HG03521 (cell line): ENCODE measurements around the gene TMEM59L.

Experiments
- ATAC-seq: cut with Tn5 transposase; IDR thresholded peaks from one replicate; pipeline ENCODE4 v1.9.1; 2021; ENCODE audit warnings: mild to moderate bottlenecking, moderate library complexity; ENCODE audit not compliant: unreplicated experiment

The TMEM59L gene

GRCh38 chr19:18656337-18657086 lies 43.8 kb downstream of the TMEM59L start:
- ATAC-seq: no peak

DNA sequence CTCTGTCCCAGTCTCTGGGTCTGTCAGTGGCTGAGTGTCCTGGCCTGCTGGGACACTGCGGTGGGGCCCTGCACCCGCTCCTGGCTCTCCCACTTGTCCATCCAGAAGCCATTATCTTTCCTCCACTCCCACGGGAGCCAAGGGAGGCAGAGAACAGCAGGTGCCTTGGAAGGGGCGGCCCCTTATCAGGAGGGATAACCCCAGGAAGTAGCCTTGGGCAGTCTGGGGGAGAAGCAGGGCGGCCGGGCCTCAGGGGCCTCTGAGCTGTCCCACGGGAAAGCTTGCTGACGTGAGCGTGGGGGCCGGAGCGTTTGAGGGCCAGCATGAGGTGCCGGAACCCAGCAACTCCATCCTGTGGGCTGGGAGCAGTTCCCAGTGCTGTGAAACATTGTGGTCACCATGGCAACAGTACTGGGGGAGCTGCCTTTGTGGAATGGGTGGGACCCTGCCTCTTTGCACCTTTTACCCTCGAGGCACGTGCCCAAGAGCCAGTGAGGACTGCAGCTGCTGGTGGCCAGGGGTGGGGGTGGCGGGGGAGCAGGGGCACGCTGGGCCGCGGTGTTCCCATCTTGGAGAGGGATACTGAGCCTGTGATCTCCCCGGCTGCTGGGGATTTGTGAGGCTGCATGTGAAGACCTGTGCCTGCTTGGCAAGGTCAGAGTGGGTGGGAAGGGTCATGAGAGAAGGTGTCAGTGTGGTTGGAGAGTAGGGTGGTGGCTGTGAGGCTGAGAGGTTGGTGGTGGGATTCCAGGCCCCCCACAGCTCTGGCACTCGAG lies 45.1 kb downstream of the TMEM59L start:
- no peak for ATAC-seq

DNA sequence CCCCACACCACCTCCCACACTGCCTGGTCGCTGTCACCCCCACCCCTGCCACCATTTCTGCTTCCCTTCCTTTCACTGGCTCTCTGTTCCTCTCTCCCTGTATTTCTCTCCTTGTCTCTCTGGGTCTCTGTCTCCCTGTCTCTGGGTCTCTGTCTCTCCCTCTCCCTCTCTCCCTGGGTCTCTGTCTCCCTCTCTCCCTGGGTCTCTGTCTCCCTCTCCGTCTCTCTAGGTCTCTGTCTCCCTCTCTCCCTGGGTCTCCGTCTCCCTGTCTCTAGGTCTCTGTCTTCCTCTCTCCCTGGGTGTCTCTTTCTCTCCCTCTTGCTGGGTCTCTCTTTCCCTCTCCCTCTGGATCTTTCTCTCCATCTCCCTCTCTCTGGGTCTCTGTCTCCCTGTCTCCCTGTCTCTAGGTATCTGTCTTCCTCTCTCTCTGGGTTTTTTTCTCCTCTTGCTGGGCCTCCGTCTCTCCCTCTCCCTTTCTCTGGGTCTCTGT lies 45.7 kb downstream of the TMEM59L start:
- no peak for ATAC-seq

DNA sequence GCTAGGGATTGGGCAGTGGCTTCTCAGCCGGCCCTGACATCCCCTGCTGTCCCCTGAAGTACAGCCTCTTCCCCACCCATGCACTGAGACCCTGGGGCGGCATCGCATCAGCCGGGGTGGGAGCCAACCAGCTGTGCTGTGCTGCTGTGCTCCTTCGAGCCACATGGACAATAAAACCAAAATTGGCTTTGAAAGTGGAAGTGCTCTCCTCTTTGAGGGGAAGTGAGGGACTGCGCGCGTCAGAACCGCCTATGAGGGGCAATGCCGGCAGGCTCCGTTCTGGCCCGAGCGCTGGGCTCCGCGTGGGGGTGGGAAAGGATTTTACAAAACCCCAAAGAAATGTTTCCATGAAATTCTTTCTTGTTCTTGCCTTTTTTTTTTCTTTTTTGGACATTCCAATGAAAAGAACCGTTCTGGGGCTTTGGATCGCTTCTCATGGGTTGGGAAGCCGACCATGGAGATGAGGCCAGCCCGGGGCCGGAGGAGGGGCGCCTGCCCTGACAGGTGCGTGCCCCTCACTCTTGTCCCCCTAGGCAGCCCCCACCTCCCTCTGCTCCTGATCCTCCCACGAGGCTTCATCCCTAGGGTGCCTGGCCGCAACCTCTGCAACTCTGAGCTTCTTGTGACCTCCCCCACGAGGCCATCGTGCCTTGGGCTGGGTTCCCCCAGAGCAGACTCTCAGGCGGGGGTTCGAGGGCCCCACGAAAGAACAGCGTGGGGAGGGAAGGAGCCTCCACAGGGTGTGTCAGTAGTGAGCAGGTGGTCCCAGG lies 46.8 kb downstream of the TMEM59L start:
- ATAC-seq: no peak

- no peak for ATAC-seq
These were observed 47.6 kb downstream of the TMEM59L start for GRCh38 chr19:18660051-18660910.

DNA sequence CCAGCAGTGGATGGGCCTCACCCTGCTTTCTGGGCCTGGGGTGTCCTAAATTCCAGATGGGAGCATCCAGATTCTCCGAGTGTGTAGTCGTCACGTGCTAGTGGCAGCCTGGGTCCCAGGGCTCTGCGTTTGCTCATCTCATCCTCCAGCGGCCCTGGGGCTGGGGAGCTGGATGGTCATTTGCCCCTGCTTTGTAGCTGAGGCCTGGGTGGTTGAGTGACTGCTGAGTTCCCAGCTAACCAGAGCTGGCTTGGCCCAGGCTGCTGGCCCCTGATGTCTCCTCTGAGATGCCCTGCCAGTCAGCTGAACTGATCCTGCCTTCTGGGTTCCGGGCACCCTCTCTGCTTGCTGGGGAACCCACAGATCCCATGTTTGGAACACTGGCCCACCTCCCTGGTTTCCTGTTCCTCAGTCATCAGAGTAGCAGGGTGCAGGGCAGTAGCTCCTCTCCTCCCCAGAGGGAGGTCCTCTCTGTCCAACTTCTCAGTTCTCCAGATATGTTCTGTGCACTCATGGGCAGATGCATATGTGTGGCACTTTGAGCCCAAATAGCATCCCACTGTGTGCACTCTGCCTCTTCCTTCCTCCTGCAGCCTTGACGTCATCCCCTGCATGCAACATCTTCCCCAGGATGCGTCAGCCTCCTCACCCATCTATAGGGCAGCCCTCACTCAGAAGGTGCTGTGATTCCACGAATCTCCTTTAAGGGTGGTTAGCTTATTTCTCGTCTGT lies 48.4 kb downstream of the TMEM59L start:
- no peak for ATAC-seq

- no peak for ATAC-seq
These were observed 50.5 kb downstream of the TMEM59L start for GRCh38 chr19:18662972-18663732.

GRCh38 chr19:18663940-18664530 lies 51.4 kb downstream of the TMEM59L start:
- no peak for ATAC-seq

DNA sequence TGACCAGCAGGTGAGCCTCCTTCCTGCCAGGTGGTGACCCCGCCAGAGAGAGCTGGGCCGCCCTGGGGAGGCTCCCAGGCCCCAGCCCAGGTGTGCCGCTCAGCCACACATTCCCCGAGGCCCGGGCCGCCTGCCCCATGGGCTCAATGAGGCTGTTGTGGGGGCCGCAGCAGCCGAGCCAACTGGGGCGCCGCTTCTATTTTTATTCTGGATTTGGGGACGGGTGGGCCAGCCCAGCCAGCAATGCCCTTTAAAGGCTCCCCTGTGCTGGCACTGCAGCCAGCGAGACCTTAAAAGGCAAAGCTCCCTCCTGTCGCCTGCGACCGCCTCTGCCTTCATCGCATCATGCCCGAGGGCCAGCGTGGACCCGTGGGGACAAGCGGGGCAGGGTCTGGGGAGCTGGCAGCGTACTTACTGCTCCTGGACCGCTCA lies 53.1 kb downstream of the TMEM59L start:
- no peak for ATAC-seq

GRCh38 chr19:18666317-18666716 lies 53.6 kb downstream of the TMEM59L start:
- no peak for ATAC-seq

GRCh38 chr19:18666784-18667183 lies 54.1 kb downstream of the TMEM59L start:
- ATAC-seq: no peak

DNA sequence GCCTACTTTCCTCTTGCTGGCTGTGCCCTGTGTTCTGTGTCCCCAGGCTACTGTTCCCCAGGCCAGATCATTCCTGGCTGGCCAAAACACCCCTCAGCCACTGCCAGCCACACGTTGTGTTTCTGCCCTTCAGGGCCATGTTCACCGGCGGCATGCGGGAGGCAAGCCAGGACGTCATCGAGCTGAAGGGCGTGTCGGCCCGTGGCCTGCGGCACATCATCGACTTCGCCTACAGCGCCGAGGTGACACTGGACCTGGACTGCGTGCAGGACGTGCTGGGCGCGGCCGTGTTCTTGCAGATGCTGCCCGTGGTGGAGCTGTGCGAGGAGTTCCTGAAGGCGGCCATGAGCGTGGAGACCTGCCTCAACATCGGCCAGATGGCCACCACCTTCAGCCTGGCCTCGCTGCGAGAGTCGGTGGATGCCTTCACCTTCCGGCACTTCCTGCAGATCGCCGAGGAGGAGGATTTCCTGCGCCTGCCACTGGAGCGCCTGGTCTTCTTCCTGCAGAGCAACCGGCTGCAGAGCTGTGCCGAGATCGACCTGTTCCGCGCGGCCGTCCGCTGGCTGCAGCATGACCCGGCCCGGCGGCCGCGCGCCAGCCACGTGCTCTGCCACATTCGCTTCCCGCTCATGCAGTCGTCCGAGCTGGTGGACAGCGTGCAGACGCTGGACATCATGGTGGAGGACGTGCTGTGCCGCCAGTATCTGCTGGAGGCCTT lies 55.0 kb downstream of the TMEM59L start:
- no peak for ATAC-seq

DNA sequence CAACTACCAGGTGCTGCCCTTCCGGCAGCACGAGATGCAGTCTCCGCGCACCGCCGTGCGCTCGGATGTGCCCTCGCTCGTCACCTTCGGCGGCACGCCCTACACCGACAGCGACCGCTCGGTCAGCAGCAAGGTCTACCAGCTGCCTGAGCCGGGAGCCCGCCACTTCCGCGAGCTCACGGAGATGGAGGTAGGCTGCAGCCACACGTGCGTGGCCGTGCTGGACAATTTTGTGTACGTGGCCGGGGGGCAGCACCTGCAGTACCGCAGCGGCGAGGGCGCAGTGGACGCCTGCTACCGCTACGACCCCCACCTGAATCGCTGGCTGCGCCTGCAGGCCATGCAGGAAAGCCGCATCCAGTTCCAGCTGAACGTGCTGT lies 55.6 kb downstream of the TMEM59L start:
- ATAC-seq: no peak

- no peak for ATAC-seq
These were observed 56.3 kb downstream of the TMEM59L start for GRCh38 chr19:18668744-18669523.

GRCh38 chr19:18669524-18669817 lies 56.8 kb downstream of the TMEM59L start:
- no peak for ATAC-seq

DNA sequence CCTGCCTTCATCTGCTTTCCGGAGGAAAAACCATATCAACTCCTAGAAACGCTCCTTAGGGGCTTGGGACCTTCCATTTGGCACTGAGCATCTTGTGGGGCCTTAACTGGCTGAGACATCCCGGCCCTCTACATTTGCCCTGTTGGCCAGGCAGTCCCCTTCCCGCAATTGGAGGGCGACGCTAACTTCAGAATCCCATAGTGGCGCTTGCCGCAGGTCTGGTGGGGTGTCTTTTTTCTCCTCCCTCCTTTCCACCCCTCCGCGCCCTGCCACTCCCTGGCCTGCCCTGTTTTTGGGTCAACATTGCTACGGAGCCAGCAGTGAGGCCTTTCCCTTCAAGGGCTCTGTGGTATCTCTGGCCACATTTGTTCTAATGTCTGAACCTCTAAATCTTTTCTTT lies 57.2 kb downstream of the TMEM59L start:
- no peak for ATAC-seq

DNA sequence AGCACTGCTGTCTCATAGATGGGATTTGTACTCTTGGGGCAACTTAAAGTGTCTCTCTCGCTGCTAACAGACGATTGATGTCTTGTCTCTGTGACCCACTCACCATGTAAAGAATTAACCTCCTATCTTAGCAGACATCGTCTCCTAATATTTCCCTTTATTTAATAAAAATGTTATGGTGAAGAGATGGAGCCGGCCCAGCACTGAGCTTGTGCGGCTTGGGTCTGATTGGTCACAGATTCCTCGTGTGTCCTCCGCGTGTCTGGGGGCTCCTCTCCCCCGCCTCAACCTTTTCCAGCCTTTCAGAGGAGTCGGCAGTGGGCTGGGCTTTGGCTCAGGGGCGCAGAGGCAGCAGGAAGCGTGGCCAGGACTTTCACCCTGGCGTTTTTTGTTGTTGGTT lies 57.6 kb downstream of the TMEM59L start:
- ATAC-seq: no peak
